Measurements from ENCODE around the gene FHOD3. TPM values are rescaled to one million over a fixed set of nuclear protein-coding genes. Genes with fewer than 3 reads are reported as not detected.

The FHOD3 gene
- total and polyA plus RNA-seq, 4 donors, result 0.57 to 1.3 (median 1.2) TPM; not detected in 1

- H3K9me3 ChIP-seq (ENCODE audit: control insufficient read depth in 4 of 4, low read length in 3 of 4), result no peaks in the 10 kb centered on the region
- no peaks in the 10 kb centered on the region for H3K27me3 ChIP-seq (ENCODE audit: control insufficient read depth in 4 of 4, insufficient read depth in 4 of 4, low read length in 3 of 4)
- H3K4me1 ChIP-seq (ENCODE audit: control insufficient read depth in 4 of 4, insufficient read depth in 4 of 4, low read length in 3 of 4), result no peaks in the 10 kb centered on the region
- no peak for DNase-seq (ENCODE audit: low spot score)
- H3K27ac ChIP-seq (ENCODE audit: low read depth in 1 of 2, low read length in 2 of 2), result no peak overlapping the region
- TF ChIP-seq SP1 (IDR thresholded peaks at IDR 0.05) (no peak), ZBTB33 (IDR thresholded peaks at IDR 0.05) (no peak), REST (IDR thresholded peaks at IDR 0.05) (no peak), RAD21 (IDR thresholded peaks at IDR 0.05) (no peak), HNF4G (IDR thresholded peaks at IDR 0.05) (no peak), TAF1 (conservative IDR thresholded peaks at IDR 0.05) (no peak), YY1 (IDR thresholded peaks at IDR 0.05) (no peak)
- H3K9ac ChIP-seq (ENCODE audit: low read depth in 1 of 2, low read length in 2 of 2), result no peak overlapping the region
- WGBS, result 89% methylated on average over 6 of the region's 6 CpGs
- H3K36me3 ChIP-seq (ENCODE audit: control insufficient read depth in 4 of 4, insufficient read depth in 3 of 4, low read depth in 1 of 4, low read length in 3 of 4), result peaks cover 0 to 1% (median 0%) of the 10 kb centered on the region in 4 donors
- H3K4me3 ChIP-seq (ENCODE audit: low read depth in 1 of 3, low read length in 3 of 3), result no peak overlapping the region
These were observed 106.6 kb downstream of the FHOD3 start for GRCh38 chr18:36403896-36404820.

GRCh38 chr18:36405611-36406010 lies 108.1 kb downstream of the FHOD3 start:
- H3K4me1 ChIP-seq (ENCODE audit: control insufficient read depth in 4 of 4, insufficient read depth in 4 of 4, low read length in 3 of 4), result no peaks in the 10 kb centered on the region
- peaks cover 0 to 1% (median 0%) of the 10 kb centered on the region in 4 donors for H3K36me3 ChIP-seq (ENCODE audit: control insufficient read depth in 4 of 4, insufficient read depth in 3 of 4, low read depth in 1 of 4, low read length in 3 of 4)
- no peaks in the 10 kb centered on the region for H3K9me3 ChIP-seq (ENCODE audit: control insufficient read depth in 4 of 4, low read length in 3 of 4)
- no peak overlapping the region for H3K4me3 ChIP-seq (ENCODE audit: low read depth in 1 of 3, low read length in 3 of 3)
- WGBS, result 92% methylated on average over 2 of the region's 2 CpGs
- no peak overlapping the region for H3K9ac ChIP-seq (ENCODE audit: low read depth in 1 of 2, low read length in 2 of 2)
- no peak for DNase-seq (ENCODE audit: low spot score)
- H3K27me3 ChIP-seq (ENCODE audit: control insufficient read depth in 4 of 4, insufficient read depth in 4 of 4, low read length in 3 of 4), result no peaks in the 10 kb centered on the region
- no peak for TF ChIP-seq CTCF (IDR thresholded peaks at IDR 0.05; ENCODE audit: low read depth, low read length, missing input control)
- no peak for TF ChIP-seq JUND (IDR thresholded peaks at IDR 0.05)
- TF ChIP-seq FOXA1 (IDR thresholded peaks at IDR 0.05), result no peak
- TF ChIP-seq GABPA (IDR thresholded peaks at IDR 0.05 in 1 of 2, conservative IDR thresholded peaks at IDR 0.05 in 1 of 2), result no peak
- TF ChIP-seq FOXA2 (IDR thresholded peaks at IDR 0.05), result no peak
- TF ChIP-seq RAD21 (IDR thresholded peaks at IDR 0.05), result no peak
- TF ChIP-seq ATF3 (IDR thresholded peaks at IDR 0.05), result no peak
- no peak for TF ChIP-seq REST (IDR thresholded peaks at IDR 0.05)
- no peak for TF ChIP-seq YY1 (IDR thresholded peaks at IDR 0.05)
- no peak for TF ChIP-seq NR2F2 (IDR thresholded peaks at IDR 0.05)
- no peak for TF ChIP-seq EGR1 (IDR thresholded peaks at IDR 0.05; ENCODE audit: low read depth in 2 of 2)
- TF ChIP-seq SP1 (IDR thresholded peaks at IDR 0.05), result no peak
- TF ChIP-seq ZBTB33 (IDR thresholded peaks at IDR 0.05), result no peak
- H3K27ac ChIP-seq (ENCODE audit: low read depth in 1 of 2, low read length in 2 of 2), result no peak overlapping the region
